BE2C (cell line): ENCODE measurements around the gene RNF220.

ENCODE experiments used
- DNase-seq: peaks from one replicate; pipeline ENCODE4 v3.0.0-alpha.2; 2020
- H3K27me3 ChIP-seq: fragments of 250-450 bp; sonication (Bioruptor Pico); 2 replicates; pipeline ENCODE4 v1.5.1; 2020; ENCODE audit warnings: mild to moderate bottlenecking
- H3K36me3 ChIP-seq: fragments of 250-450 bp; sonication (Bioruptor Pico); 2 replicates; pipeline ENCODE4 v1.5.1; 2020; ENCODE audit warnings: mild to moderate bottlenecking
- H3K4me1 ChIP-seq: fragments of 250-450 bp; sonication (Bioruptor Pico); 2 replicates; pipeline ENCODE4 v1.5.1; 2020
- H3K4me3 ChIP-seq: 2 replicates; pipeline ENCODE4 v1.5.1; 2011; ENCODE audit warnings: low read depth, low read length
- H3K9me3 ChIP-seq: fragments of 250-450 bp; sonication (Bioruptor Pico); 2 replicates; pipeline ENCODE4 v1.5.1; 2020
- TF ChIP-seq, protein P1 (sequence below): IDR thresholded peaks from 2 replicates; pipeline ENCODE4 v1.5.1; 2012; ENCODE audit warnings: mild to moderate bottlenecking, low read depth, low read length

Gene RNF220

DNA sequence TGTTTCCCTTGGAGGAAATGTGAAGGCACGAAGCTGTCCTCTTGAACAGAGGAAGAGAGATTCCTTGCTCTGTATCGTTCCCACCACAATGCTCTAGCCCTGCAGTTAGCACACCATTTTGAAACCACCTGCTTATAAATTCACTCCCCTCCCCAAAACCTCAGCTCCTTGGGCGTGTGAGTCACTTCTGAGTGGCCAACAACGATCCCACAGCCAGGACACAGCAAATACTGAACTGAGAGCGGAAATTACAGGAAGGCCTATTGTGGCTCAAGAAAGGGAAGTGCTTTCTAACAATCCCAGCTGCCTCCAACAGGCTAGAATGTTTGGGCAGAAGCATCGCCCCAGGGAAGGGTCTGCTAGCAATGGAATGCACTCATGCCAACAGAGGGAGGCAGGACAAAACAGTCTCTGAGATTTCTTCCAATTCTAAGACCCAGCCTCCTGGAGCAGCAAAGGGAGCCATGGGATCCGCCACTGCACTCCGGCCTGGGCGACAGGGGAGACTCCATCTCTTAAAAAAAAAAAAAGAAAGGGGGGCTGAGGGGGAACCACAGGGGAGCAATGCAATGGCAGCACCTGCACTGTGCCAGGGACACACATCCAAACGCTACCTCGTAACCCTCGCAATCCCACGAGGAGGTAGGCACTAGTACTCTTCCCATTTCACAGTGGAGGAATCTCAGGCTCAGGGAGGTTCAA lies 267.4 kb downstream of the RNF220 start:
- Histone ChIP-seq H3K9me3 (no peaks in the 10 kb centered on the region), H3K36me3 (no peaks in the 10 kb centered on the region), H3K27me3 (no peaks in the 10 kb centered on the region), H3K4me3 (no peak overlapping the region), H3K4me1 (no peaks in the 10 kb centered on the region)
- TF ChIP-seq, protein P1, sequence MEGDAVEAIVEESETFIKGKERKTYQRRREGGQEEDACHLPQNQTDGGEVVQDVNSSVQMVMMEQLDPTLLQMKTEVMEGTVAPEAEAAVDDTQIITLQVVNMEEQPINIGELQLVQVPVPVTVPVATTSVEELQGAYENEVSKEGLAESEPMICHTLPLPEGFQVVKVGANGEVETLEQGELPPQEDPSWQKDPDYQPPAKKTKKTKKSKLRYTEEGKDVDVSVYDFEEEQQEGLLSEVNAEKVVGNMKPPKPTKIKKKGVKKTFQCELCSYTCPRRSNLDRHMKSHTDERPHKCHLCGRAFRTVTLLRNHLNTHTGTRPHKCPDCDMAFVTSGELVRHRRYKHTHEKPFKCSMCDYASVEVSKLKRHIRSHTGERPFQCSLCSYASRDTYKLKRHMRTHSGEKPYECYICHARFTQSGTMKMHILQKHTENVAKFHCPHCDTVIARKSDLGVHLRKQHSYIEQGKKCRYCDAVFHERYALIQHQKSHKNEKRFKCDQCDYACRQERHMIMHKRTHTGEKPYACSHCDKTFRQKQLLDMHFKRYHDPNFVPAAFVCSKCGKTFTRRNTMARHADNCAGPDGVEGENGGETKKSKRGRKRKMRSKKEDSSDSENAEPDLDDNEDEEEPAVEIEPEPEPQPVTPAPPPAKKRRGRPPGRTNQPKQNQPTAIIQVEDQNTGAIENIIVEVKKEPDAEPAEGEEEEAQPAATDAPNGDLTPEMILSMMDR, result no peak
- DNase-seq, result no peak

DNA sequence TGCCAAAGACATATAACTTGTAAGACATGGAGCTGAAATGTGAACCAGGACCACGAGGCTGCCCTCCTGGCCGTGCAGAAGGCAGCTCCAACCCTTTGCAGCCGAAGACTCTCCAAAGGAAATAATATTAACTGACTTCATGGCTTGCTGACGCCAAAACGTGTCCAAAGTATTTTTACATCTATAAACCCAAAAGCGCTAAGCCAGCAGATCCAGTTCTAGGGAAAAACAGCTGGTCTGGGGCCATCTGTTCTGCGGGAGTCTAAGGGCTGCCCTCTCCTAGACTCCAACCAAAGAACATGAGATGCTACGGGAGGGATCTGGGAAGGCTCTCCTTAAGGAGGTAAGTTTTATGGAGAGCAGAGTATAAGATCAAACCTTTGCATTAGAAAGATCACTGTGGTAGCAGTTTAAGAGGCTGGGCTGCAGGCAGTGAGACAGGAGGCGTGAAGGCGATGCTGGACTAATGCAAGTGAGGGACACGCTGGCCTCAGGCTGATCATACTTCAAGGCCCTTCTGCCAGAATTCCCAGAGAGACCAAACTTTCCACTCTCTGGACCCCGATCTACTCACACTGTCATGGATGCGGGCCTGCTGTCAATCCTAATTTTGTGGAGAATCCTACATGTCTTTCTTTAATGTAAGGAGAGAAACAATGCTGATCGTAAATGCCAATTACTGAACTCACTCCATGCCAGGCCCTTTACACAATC lies 268.1 kb downstream of the RNF220 start:
- TF ChIP-seq, protein P1, result no peak
- DNase-seq, result no peak
- Histone ChIP-seq H3K27me3 (no peaks in the 10 kb centered on the region), H3K36me3 (no peaks in the 10 kb centered on the region), H3K9me3 (no peaks in the 10 kb centered on the region), H3K4me3 (peak overlapping the region; percentile 59), H3K4me1 (no peaks in the 10 kb centered on the region)

DNA sequence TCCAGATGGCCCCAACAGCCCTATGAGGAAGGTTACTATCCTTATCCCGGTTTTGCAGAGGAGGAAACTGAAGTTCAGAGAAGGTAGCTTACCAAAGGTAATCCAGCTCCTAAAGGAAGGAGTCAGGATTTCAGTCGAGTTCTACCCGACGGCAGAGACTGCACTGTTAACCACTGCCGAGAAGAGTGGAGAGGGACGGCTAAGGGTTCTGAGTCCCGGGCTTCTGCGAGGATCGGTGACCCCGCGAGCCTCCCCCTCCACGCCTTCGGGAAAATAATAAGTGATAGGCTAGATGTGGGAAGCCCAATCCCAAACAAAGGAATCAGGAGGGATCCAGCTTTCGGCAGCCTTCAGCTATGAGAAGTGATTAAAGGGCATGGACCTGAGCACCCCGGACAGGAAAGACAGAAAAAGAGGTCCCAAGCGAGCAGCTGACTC lies 268.6 kb downstream of the RNF220 start:
- no peaks in the 10 kb centered on the region for H3K27me3 ChIP-seq
- TF ChIP-seq, protein P1, result no peak
- H3K4me3 ChIP-seq, result peak overlapping the region; percentile 59
- H3K36me3 ChIP-seq, result no peaks in the 10 kb centered on the region
- DNase-seq, result no peak
- H3K4me1 ChIP-seq, result no peaks in the 10 kb centered on the region
- H3K9me3 ChIP-seq, result no peaks in the 10 kb centered on the region

DNA sequence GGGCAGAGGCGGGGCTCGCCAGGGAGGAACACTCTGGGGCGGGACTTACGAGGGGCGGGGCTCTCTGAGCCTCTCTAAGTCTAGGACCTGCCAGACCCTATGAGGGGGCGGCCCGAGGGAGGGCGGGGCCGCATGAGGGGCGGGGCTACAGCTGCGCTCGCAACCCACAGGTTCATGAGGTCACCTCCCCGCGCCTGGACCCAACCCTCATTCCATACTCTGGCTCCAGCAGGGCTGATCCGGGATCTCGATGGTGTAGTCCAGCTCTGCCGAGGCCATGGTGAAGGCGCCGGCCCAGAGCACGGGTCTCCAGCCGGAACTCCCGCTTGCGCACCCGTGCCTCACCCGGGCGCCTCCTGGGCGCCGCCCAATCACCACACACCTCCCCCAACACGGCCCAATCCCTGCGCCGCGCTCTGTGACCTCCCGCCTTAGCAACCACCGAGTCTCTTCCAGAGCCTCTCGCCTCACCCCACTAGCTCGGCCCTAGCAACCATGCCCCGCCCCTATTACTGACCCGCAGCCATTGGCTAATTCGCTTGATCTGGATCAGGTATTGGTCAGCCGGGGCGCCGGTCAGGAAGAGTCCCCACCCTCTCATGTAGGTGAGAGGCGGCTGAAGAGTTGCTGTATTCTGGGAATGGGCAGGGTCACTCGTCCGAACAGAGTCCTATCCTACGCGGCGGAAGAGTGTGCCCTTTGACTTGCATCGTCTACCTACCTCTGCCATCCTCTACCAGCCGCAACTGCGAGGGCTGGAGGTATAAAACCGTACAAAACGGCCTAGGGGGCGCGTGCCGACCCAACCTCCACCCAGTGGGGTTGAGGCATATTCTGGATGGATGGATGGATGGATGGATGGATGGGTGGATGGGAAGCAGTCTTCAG lies 269.3 kb downstream of the RNF220 start, which contains the start of the genes ARMH1 and TMEM53:
Gene ARMH1, plus strand, starts transcription at position 602 of the 888 bp plus-strand sequence. CDS start 14,984 bp downstream, outside the sequence.
Gene TMEM53, minus strand, starts transcription at position 369 of the 888 bp plus-strand sequence. Its CDS starts 90 bp downstream, at position 279.
- TF ChIP-seq, protein P1, result no peak
- DNase-seq, result peak; percentile 95
- Histone ChIP-seq H3K4me1 (no peaks in the 10 kb centered on the region), H3K4me3 (peak within 1 kb of the TSS; percentile 59), H3K36me3 (no peaks in the 10 kb centered on the region), H3K27me3 (no peaks in the 10 kb centered on the region), H3K9me3 (no peaks in the 10 kb centered on the region)

DNA sequence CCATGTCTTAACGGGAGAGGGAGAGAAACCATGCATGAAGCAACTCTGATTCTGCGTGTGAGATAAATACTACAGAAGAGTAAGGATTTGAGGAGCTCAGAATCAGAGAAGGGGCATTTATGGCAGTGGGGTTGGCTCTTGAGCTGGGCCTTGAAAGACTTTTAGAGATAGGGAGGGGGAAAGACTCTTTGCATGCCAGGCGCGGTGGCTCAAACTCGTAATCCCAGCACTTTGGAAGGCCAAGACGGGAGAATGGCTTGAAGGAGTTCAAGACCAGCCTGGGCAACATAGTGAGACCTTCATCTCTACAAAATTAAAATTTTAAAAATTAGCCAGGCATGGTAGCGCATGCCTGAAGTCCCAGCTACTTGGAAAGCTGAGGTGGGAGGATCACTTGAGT lies 270.1 kb downstream of the RNF220 start:
- TF ChIP-seq, protein P1, result no peak
- no peak for DNase-seq
- Histone ChIP-seq H3K9me3 (no peaks in the 10 kb centered on the region), H3K4me1 (no peaks in the 10 kb centered on the region), H3K27me3 (no peaks in the 10 kb centered on the region), H3K4me3 (peak overlapping the region; percentile 59; the same call in 1 of the 2 replicates), H3K36me3 (no peaks in the 10 kb centered on the region)
